ENCODE results near the gene CHMP3.

DNA sequence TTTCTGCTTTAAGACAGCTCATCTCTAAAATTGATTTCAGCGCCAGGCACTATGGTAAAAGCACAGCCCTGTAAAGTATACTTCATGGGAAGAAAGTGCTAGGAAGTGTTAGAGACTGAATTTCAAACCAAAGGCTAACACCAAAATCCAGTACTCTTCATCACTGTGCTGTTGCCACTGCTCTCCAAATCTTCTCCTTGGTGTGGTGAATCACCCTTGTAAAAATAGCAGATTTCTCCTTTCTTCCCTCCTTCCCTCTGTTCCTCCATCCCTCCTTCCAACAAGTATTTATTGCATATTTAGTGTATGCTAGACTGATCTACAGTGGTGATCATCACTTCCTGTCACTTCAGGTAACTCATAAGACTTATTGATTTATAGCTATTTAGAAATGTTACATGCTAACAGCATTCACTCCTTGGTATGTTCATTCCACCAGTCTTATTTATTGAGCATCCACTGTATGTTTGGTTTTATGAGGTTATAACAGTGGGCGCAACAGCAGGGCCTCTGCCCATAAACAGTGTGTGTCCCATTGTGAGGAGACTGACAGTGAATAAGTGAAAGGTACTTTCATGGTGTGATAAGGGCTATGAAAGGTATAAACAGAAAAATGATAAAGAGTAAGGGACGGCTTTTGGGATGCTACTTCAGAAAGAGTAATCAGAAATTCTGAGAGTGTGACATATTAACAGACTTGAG lies 102.0 kb downstream of the CHMP3 start:
- TF ChIP-seq, protein P1, sequence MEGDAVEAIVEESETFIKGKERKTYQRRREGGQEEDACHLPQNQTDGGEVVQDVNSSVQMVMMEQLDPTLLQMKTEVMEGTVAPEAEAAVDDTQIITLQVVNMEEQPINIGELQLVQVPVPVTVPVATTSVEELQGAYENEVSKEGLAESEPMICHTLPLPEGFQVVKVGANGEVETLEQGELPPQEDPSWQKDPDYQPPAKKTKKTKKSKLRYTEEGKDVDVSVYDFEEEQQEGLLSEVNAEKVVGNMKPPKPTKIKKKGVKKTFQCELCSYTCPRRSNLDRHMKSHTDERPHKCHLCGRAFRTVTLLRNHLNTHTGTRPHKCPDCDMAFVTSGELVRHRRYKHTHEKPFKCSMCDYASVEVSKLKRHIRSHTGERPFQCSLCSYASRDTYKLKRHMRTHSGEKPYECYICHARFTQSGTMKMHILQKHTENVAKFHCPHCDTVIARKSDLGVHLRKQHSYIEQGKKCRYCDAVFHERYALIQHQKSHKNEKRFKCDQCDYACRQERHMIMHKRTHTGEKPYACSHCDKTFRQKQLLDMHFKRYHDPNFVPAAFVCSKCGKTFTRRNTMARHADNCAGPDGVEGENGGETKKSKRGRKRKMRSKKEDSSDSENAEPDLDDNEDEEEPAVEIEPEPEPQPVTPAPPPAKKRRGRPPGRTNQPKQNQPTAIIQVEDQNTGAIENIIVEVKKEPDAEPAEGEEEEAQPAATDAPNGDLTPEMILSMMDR (IDR thresholded peaks at IDR 0.05): no peak
- TF ChIP-seq SMC3 (IDR thresholded peaks at IDR 0.05; ENCODE audit: low read depth, low read length): no peak
